Stimulated activated CD4-positive, alpha-beta T cell treated with anti-CD3 and anti-CD28 coated beads, TNF-alpha, amount 100 ng/mL, for 48 hours (primary cell): ENCODE measurements around the gene GFOD2.
"Not testable (repeated sequence)": the region's sequence is repeated elsewhere in the genome, so short reads cannot be mapped to it uniquely, and the experiment has no call there.

Experiments used
- DNase-seq, 3 donors: peaks; one replicate each; pipeline ENCODE4 v3.0.0-alpha.2; 2020; ENCODE audit warnings: low read depth in 3 of 3

GFOD2 gene, protein sequence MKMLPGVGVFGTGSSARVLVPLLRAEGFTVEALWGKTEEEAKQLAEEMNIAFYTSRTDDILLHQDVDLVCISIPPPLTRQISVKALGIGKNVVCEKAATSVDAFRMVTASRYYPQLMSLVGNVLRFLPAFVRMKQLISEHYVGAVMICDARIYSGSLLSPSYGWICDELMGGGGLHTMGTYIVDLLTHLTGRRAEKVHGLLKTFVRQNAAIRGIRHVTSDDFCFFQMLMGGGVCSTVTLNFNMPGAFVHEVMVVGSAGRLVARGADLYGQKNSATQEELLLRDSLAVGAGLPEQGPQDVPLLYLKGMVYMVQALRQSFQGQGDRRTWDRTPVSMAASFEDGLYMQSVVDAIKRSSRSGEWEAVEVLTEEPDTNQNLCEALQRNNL

DNA sequence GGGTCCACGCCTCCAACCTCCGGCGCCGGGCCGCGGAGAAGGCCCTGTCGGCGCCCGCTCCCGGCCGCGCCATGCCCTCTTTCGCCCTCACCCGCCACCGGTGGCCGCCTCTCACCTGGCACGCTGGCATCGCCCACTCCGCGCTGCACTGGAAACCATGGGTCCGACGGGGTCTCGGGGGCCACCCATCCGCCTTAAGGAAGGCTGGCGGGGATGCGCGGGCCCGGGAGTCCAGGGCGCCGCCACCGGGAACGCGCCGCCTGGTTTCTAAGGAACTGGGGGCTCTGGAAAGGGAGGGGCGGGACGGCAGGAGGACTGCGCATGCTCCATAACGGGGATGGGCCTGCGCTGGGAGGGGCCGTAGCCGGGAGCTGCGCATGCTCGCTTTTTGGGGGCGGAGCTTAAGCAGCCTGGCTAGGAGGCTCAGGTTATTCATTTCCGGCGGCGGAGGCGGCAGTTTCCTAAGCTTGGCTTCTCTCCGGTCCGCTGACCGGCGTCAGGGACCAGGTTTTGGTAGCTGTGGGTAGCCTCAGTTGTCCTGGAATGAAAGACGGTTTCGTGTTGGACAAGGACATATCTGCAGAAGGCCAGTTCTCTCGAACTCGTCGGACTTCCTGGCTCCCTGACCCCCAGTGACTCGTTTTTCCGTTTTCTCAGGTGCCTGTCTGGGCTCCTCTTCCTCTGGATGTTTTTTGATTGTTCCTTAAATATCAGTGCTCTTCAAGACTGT lies at the start of gene GFOD2:
Gene GFOD2 (minus strand): TSS at position 269 of the 730 bp plus-strand sequence. CDS start 33,601 bp downstream, outside the sequence.
- DNase-seq = peak; percentile 94 to 99 (median 99)

- DNase-seq = no peak
These were observed 48.8 kb upstream of the GFOD2 start for GRCh38 chr16:67767953-67768352.

GRCh38 chr16:67766291-67766690 lies 47.2 kb upstream of the GFOD2 start:
- no peak for DNase-seq

GRCh38 chr16:67764158-67764667 lies 45.1 kb upstream of the GFOD2 start:
- DNase-seq = no peak

- DNase-seq = no peak
These were observed 44.0 kb upstream of the GFOD2 start for GRCh38 chr16:67763066-67763465.

GRCh38 chr16:67762385-67762784 lies 43.3 kb upstream of the GFOD2 start:
- no peak for DNase-seq

DNA sequence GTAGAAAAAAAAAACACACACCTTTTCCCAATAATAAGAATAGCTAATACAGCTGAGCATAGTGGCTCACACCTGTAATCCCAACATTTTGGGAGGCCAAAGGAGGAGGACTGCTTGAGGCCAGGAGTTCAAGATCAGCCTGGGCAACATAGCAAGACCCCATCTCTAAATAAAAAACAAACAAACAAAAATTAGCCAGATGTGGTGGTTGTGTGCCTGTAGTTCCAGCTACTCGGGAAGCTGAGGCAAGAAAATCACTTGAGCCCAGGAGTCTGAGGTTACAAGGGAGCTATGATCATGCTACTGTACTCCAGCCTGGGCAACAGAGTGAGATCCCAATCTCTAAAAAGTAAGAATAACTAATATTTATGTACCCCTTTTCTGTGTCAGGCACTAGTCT lies 42.8 kb upstream of the GFOD2 start:
- DNase-seq = no peak

GRCh38 chr16:67760956-67761230 lies 41.8 kb upstream of the GFOD2 start:
- DNase-seq = no peak

GRCh38 chr16:67760206-67760955 lies 41.3 kb upstream of the GFOD2 start:
- DNase-seq = no peak

GRCh38 chr16:67758966-67759365 lies 39.9 kb upstream of the GFOD2 start:
- DNase-seq = no peak

DNA sequence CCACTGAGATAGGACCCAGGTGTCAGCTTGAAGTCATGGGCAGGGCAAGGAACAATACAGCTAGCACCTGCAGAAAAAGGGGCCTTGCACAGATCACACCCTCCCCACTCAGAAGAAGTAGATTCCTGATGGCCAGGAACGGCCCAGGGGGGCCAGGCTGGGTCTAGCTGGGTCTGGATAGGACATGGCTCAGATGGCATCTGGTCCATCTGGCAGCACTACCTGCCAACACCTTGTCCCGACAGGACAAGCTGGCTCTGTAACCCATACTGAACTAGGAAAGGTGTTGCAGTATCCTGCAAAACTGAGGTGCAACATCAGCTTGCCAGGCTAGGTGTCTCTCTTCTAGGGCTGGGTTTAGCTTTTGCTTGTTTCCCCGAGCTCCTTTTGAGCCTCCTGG lies 38.9 kb upstream of the GFOD2 start:
- no peak for DNase-seq

DNA sequence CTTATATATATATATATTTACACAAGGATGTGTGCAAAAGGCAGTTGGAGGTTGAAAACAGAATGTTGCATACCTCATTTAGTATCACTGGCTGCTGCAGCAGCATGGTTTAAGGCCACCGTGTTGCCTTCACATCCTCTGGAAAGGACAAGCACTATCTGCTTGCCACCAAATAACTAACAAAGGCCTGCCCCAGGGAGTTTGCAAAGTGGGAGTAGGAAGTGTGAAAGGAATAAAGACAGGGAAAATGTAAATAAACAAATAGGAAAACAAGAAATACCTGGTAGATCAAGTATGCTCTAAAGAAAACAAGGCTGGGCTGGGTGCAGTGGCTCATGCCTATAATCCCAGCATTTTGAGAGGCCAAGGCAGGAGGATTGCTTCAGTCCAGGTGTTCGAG lies 33.5 kb upstream of the GFOD2 start:
- DNase-seq = no peak

DNA sequence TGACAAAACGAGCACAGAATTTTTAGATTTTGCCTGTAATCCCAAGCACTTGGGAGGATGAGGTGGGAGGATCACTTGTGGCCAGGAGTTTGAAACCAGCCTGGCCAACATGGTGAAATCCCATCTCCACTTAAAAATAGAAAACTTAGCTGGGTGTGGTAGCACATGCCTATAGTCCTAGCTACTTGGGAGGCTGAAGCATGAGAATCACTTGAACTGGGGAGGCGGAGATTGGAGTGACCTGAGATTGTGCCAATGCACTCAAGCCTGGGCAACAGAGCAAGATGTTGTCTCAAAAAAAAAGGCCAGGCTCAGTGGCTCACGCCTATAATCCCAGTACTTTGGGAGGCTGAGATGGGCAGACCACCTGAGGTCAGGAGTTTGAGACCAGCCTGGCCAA lies 32.2 kb upstream of the GFOD2 start:
- DNase-seq = not testable (repeated sequence)

- no peak for DNase-seq
These were observed 31.4 kb upstream of the GFOD2 start for GRCh38 chr16:67750466-67750865.

GRCh38 chr16:67749436-67750078 lies 30.4 kb upstream of the GFOD2 start:
- DNase-seq = no peak

DNA sequence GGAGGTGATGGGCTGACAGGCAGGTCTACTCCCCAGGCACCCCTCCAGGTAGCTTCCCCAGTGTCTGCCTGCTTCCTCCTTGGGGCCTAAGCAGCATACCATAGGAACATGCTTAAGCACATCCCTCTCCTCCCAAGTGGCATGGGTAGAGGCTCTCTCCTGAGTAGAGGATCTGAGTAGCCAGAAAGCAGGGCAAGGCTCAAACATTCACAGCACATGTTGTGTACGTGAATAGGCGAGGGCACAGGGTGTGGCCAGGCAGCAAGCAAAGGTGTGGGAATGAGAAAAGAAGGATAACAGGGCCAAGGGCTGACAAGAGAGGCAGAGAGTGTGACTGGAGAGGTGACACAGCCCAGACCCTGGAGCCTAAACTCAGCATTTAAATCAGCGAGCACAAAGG lies 29.7 kb upstream of the GFOD2 start:
- no peak for DNase-seq

GRCh38 chr16:67746846-67747245 lies 27.7 kb upstream of the GFOD2 start:
- no peak for DNase-seq

DNA sequence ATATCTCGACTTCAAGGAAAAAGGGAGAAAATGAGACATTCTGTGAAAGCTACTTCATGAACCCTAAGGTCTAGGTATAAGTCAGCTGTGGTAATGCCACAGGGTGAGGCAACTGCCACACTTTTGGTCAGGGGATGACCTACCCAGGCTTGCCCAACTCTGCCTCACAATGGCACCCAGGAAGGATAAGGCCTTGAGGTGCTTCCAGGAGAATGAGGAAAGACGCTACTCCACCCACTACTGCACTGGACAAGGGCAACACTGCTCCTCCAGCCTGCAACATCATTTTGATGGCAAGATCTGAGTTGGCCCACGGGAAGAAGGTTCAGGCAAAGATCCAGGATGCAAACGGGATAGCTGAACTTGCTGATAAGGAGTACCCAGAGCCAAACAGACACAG lies 22.0 kb upstream of the GFOD2 start:
- no peak for DNase-seq

DNA sequence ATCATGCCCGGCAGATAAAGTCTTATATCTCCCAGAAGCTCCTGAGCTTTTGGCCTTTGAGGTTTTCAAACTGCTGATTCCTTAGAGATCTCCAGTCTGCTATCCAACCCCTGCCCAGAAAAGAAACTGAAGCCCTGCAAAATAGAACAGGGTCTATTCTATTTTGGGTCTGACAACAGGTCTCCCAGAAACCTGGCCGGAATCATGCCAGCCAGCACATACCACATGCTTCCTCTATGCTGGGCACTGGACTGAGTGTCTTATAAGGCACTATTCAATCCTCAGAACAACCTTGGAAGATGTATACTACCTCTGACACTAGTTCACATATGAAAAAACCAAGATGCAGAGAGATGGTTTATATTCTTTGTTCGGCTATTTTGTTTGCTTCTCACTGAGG lies 21.3 kb upstream of the GFOD2 start:
- DNase-seq = no peak

DNA sequence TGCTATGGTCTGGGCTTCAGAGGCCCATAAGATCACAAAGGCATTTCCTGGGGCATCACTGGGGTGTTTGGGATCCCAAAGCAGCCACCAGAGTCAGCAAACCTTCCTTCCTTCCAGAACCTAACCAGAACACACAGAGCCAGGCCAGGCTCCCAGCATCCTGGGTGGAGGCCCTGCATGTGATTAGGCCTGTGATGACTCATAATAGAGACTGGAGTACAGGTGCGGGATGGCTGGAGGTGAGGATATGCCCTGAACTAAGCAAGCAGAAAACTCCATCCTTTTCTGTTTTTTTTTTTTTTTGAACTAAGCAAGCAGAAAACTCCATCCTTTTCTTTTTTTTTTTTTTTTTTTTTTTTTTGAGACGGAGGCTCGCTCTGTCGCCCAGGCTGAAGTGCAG lies 17.7 kb upstream of the GFOD2 start:
- no peak for DNase-seq

- DNase-seq = no peak
These were observed 15.7 kb upstream of the GFOD2 start for GRCh38 chr16:67734731-67735201.
